ENCODE data around the gene SLC19A2. TPM values are rescaled to one million over a fixed set of nuclear protein-coding genes. Genes with fewer than 3 reads are reported as not detected.

Gene SLC19A2
- total RNA-seq, 1 donor from 2014 or later, result 14.1 TPM

- no peak for FAIRE-seq
- Histone ChIP-seq H3K9ac (ENCODE audit: low read length) (peak overlapping the region; percentile 96), H4K20me1 (ENCODE audit: insufficient read depth, low read length) (peaks cover 23% of the 10 kb centered on the region), H3K4me1 (ENCODE audit: insufficient read depth, low read length) (peaks cover 30% of the 10 kb centered on the region), H3K9me3 (ENCODE audit: insufficient read depth, low read depth, low read length) (no peaks in the 10 kb centered on the region), H3K36me3 (ENCODE audit: insufficient read depth, low read length) (no peaks in the 10 kb centered on the region), H3K4me2 (ENCODE audit: low read length) (peak overlapping the region; percentile 94), H3K4me3 (ENCODE audit: insufficient read depth, low read depth, low read length) (peak overlapping the region; percentile 82), H3K27me3 (ENCODE audit: insufficient read depth, low read length) (no peaks in the 10 kb centered on the region), H3K27ac (ENCODE audit: low read depth, low read length) (peak overlapping the region; percentile 99), H2AFZ (ENCODE audit: low read depth, low read length) (no peak overlapping the region), H3K79me2 (ENCODE audit: insufficient read depth, low read length) (peaks cover 32% of the 10 kb centered on the region)
- no peak for DNase-seq (ENCODE audit: low read depth)
- Mint-ChIP-seq H3K27me3 (ENCODE audit: low read depth, unreplicated experiment) (no peaks in the 10 kb centered on the region), H3K9me3 (ENCODE audit: unreplicated experiment) (no peaks in the 10 kb centered on the region), H3K27ac (ENCODE audit: unreplicated experiment) (peak overlapping the region; percentile 98), H3K4me1 (ENCODE audit: low read depth, unreplicated experiment) (peaks cover 38% of the 10 kb centered on the region), H3K4me3 (ENCODE audit: unreplicated experiment) (peak overlapping the region; percentile 95), H3K36me3 (ENCODE audit: low read depth, unreplicated experiment) (no peaks in the 10 kb centered on the region)
- no peak for TF ChIP-seq CTCF (IDR thresholded peaks at IDR 0.05; ENCODE audit: insufficient read depth, low read depth, low read length)
- TF ChIP-seq EZH2 (IDR thresholded peaks at IDR 0.05; ENCODE audit: insufficient read depth, low read length), result no peak
Measured at GRCh38 chr1:169487133-169487532, 1.4 kb upstream of the SLC19A2 start.

DNA sequence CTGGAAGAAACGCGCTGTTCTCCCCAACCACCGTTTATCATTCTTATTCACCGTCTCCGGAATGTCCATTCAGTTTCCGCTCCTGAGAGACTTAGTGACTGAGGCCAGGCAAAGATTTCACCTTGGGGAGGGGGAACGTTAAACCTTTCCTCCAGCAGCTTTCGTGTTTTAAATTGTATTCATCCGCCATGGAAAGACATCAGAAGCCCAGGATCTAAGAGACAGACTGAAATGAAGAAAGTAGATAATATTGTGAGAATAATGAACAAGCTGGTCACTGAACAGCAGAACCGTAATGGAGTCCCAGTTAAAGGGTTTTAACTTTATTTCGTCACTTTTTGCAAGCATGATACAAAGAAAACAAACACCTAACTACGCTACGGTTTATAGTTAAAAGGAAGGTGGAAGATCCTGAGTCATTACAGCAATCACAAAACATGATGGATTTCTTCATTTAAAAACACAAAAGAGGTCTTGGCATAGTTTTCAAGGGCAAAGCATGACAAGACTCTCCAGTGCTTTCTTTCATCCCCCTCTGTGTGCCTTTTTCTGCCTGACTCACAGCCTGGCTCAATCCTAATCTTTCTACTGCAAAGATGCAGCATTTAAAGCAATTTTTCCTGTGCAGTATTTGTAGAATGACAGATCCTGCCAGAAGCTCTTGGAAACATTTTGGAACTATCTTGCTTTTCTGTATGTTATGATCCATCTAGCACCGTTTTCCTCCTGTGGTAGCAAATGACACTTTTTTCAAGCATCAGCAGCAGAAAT lies 722 bp upstream of the SLC19A2 start:
- H3K27me3 Mint-ChIP-seq (ENCODE audit: low read depth, unreplicated experiment), result no peaks in the 10 kb centered on the region
- peak overlapping the region; percentile 98 for H3K27ac Mint-ChIP-seq (ENCODE audit: unreplicated experiment)
- H3K4me1 ChIP-seq (ENCODE audit: insufficient read depth, low read length), result peaks cover 30% of the 10 kb centered on the region
- TF ChIP-seq EZH2 (IDR thresholded peaks at IDR 0.05; ENCODE audit: insufficient read depth, low read length) (no peak), CTCF (IDR thresholded peaks at IDR 0.05; ENCODE audit: insufficient read depth, low read depth, low read length) (no peak)
- DNase-seq (ENCODE audit: low read depth) (peak; percentile 69), FAIRE-seq (peak; percentile 65)
- peaks cover 36% of the 10 kb centered on the region for H3K79me2 ChIP-seq (ENCODE audit: insufficient read depth, low read length)
- no peaks in the 10 kb centered on the region for H3K36me3 Mint-ChIP-seq (ENCODE audit: low read depth, unreplicated experiment)
- H3K9me3 ChIP-seq (ENCODE audit: insufficient read depth, low read depth, low read length), result no peaks in the 10 kb centered on the region
- peak overlapping the region; percentile 99 for H3K27ac ChIP-seq (ENCODE audit: low read depth, low read length)
- peak overlapping the region; percentile 94 for H3K4me2 ChIP-seq (ENCODE audit: low read length)
- H3K9ac ChIP-seq (ENCODE audit: low read length), result peak overlapping the region; percentile 96
- peaks cover 31% of the 10 kb centered on the region for H3K4me1 Mint-ChIP-seq (ENCODE audit: low read depth, unreplicated experiment)
- H4K20me1 ChIP-seq (ENCODE audit: insufficient read depth, low read length), result peaks cover 26% of the 10 kb centered on the region
- H3K4me3 ChIP-seq (ENCODE audit: insufficient read depth, low read depth, low read length), result peak overlapping the region; percentile 82
- no peaks in the 10 kb centered on the region for H3K27me3 ChIP-seq (ENCODE audit: insufficient read depth, low read length)
- H3K4me3 Mint-ChIP-seq (ENCODE audit: unreplicated experiment), result peak overlapping the region; percentile 95
- peak overlapping the region; percentile 67 for H2AFZ ChIP-seq (ENCODE audit: low read depth, low read length)
- no peaks in the 10 kb centered on the region for H3K36me3 ChIP-seq (ENCODE audit: insufficient read depth, low read length)
- no peaks in the 10 kb centered on the region for H3K9me3 Mint-ChIP-seq (ENCODE audit: unreplicated experiment)

All from astrocyte (in vitro differentiated cells and primary cell).